Chondrocyte (in vitro differentiated cells): ENCODE data around the gene FBXO7. TPM values are rescaled to one million over a fixed set of nuclear protein-coding genes. Genes with fewer than 3 reads are reported as not detected.

Source experiments
- DNase-seq: peaks from one replicate; pipeline ENCODE4 v3.0.0; 2021; ENCODE audit warnings: mixed read lengths, low spot score
- H3K27ac Mint-ChIP-seq: one replicate; pipeline ENCODE4 v1.8.0; 2021; ENCODE audit warnings: mild to moderate bottlenecking, moderate library complexity, mixed read lengths; ENCODE audit not compliant: unreplicated experiment
- H3K27me3 Mint-ChIP-seq: 2 replicates; pipeline ENCODE4 v1.8.0; 2021; ENCODE audit warnings: low read depth, mixed read lengths
- H3K36me3 Mint-ChIP-seq: 2 replicates; pipeline ENCODE4 v1.8.0; 2021; ENCODE audit warnings: low read depth, mixed read lengths
- H3K4me1 Mint-ChIP-seq: 2 replicates; pipeline ENCODE4 v1.8.0; 2021; ENCODE audit warnings: low read depth, mild to moderate bottlenecking, mixed read lengths
- H3K4me3 Mint-ChIP-seq: one replicate; pipeline ENCODE4 v1.8.0; 2021; ENCODE audit warnings: mild to moderate bottlenecking, moderate library complexity, mixed read lengths; ENCODE audit not compliant: unreplicated experiment
- H3K9me3 Mint-ChIP-seq: 2 replicates; pipeline ENCODE4 v1.8.0; 2021; ENCODE audit warnings: low read depth, mixed read lengths
- total RNA-seq: library from RNA; stranded (reverse); gene quantifications from 3 replicates; pipeline ENCODE4 v1.2.1, GENCODE V29; 2021
- TF ChIP-seq, protein P1 (sequence below): fragments of 200-600 bp; sonication (generic); IDR thresholded peaks from 2 replicates; pipeline ENCODE4 v1.5.0; 2021; ENCODE audit warnings: antibody characterized with exemption, mild to moderate bottlenecking, moderate library complexity

FBXO7 gene
- total RNA-seq, 1 donor from 2014 or later, result 76.6 TPM

GRCh38 chr22:32448980-32449379, 25.6 kb upstream of the FBXO7 start:
- TF ChIP-seq, protein P1, sequence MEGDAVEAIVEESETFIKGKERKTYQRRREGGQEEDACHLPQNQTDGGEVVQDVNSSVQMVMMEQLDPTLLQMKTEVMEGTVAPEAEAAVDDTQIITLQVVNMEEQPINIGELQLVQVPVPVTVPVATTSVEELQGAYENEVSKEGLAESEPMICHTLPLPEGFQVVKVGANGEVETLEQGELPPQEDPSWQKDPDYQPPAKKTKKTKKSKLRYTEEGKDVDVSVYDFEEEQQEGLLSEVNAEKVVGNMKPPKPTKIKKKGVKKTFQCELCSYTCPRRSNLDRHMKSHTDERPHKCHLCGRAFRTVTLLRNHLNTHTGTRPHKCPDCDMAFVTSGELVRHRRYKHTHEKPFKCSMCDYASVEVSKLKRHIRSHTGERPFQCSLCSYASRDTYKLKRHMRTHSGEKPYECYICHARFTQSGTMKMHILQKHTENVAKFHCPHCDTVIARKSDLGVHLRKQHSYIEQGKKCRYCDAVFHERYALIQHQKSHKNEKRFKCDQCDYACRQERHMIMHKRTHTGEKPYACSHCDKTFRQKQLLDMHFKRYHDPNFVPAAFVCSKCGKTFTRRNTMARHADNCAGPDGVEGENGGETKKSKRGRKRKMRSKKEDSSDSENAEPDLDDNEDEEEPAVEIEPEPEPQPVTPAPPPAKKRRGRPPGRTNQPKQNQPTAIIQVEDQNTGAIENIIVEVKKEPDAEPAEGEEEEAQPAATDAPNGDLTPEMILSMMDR, result no peak
- H3K36me3 Mint-ChIP-seq, result no peaks in the 10 kb centered on the region
- no peaks in the 10 kb centered on the region for H3K4me1 Mint-ChIP-seq
- H3K9me3 Mint-ChIP-seq, result no peaks in the 10 kb centered on the region
- no peak overlapping the region for H3K27ac Mint-ChIP-seq
- no peak overlapping the region for H3K4me3 Mint-ChIP-seq
- peaks cover 36% of the 10 kb centered on the region for H3K27me3 Mint-ChIP-seq
- DNase-seq, result no peak

GRCh38 chr22:32457031-32457430, 17.6 kb upstream of the FBXO7 start:
- no peaks in the 10 kb centered on the region for H3K36me3 Mint-ChIP-seq
- no peak overlapping the region for H3K4me3 Mint-ChIP-seq
- no peaks in the 10 kb centered on the region for H3K9me3 Mint-ChIP-seq
- peaks cover 33% of the 10 kb centered on the region for H3K27me3 Mint-ChIP-seq
- no peak overlapping the region for H3K27ac Mint-ChIP-seq
- TF ChIP-seq, protein P1, result no peak
- DNase-seq, result no peak
- H3K4me1 Mint-ChIP-seq, result no peaks in the 10 kb centered on the region

DNA sequence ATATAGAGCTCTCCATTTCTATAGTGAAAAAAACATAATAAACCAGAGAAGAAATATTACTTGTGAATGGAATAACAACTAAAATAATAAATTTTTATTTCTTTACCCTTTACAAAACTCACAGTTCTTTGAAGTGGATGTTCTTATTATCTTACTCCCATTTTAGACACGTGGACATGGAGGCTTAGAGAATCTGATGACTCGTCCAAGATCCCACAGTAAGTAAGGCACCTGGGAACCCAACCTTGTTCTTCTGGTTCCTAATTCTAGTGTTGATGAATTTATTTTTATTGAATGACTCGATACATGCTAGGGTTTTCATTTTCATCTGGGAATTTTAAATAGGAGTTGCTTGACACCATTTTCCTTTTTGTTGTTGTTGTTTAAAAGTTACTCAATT, 12.2 kb upstream of the FBXO7 start:
- TF ChIP-seq, protein P1, result no peak
- peaks cover 45% of the 10 kb centered on the region for H3K27me3 Mint-ChIP-seq
- no peak overlapping the region for H3K27ac Mint-ChIP-seq
- no peaks in the 10 kb centered on the region for H3K9me3 Mint-ChIP-seq
- no peaks in the 10 kb centered on the region for H3K36me3 Mint-ChIP-seq
- no peaks in the 10 kb centered on the region for H3K4me1 Mint-ChIP-seq
- no peak overlapping the region for H3K4me3 Mint-ChIP-seq
- DNase-seq, result no peak

DNA sequence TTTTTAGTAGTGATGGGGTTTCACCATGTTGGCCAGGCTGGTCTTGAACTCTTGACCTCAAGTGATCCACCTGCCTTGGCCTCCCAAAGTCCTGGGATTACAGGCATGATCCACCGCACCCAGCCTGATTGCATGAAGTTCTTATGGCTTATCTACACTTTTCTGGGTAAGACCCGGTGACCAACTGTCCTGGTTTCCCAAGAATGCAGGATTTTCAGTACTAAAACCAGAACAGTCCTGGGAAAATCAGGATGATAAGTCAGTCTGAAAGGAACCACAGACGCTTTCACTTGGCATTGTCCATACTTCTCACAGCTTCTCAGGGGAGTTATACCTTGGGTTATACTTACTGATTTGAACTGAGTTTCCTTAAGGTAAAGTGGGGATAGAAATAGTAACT, 8.9 kb upstream of the FBXO7 start:
- H3K4me3 Mint-ChIP-seq, result no peak overlapping the region
- H3K4me1 Mint-ChIP-seq, result peaks cover 6% of the 10 kb centered on the region
- H3K36me3 Mint-ChIP-seq, result no peaks in the 10 kb centered on the region
- no peak for DNase-seq
- H3K27me3 Mint-ChIP-seq, result peaks cover 33% of the 10 kb centered on the region
- H3K9me3 Mint-ChIP-seq, result no peaks in the 10 kb centered on the region
- no peak overlapping the region for H3K27ac Mint-ChIP-seq
- TF ChIP-seq, protein P1, result no peak

GRCh38 chr22:32466496-32466895, 8.1 kb upstream of the FBXO7 start:
- TF ChIP-seq, protein P1, result no peak
- no peak for DNase-seq
- no peaks in the 10 kb centered on the region for H3K9me3 Mint-ChIP-seq
- H3K4me3 Mint-ChIP-seq, result no peak overlapping the region
- no peaks in the 10 kb centered on the region for H3K36me3 Mint-ChIP-seq
- peaks cover 31% of the 10 kb centered on the region for H3K27me3 Mint-ChIP-seq
- peaks cover 6% of the 10 kb centered on the region for H3K4me1 Mint-ChIP-seq
- no peak overlapping the region for H3K27ac Mint-ChIP-seq
